Fibroblast of mammary gland (primary cell): ENCODE data around the gene KRTCAP3.

Experiments used
- DNase-seq: peaks from one replicate; pipeline ENCODE4 v3.0.0-alpha.2; 2010; ENCODE audit warnings: low read depth
- H3K4me3 ChIP-seq: 2 replicates; pipeline ENCODE4 v1.5.1; 2011; ENCODE audit warnings: low read depth, mild to moderate bottlenecking, low read length, moderate library complexity; ENCODE audit not compliant: control insufficient read depth
- TF ChIP-seq, protein P1 (sequence below): conservative IDR thresholded peaks from 2 replicates; pipeline ENCODE4 v1.5.1; 2011; ENCODE audit warnings: low read depth, low read length, inconsistent platforms; ENCODE audit not compliant: control insufficient read depth, insufficient read depth

KRTCAP3 gene, protein sequence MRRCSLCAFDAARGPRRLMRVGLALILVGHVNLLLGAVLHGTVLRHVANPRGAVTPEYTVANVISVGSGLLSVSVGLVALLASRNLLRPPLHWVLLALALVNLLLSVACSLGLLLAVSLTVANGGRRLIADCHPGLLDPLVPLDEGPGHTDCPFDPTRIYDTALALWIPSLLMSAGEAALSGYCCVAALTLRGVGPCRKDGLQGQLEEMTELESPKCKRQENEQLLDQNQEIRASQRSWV

DNA sequence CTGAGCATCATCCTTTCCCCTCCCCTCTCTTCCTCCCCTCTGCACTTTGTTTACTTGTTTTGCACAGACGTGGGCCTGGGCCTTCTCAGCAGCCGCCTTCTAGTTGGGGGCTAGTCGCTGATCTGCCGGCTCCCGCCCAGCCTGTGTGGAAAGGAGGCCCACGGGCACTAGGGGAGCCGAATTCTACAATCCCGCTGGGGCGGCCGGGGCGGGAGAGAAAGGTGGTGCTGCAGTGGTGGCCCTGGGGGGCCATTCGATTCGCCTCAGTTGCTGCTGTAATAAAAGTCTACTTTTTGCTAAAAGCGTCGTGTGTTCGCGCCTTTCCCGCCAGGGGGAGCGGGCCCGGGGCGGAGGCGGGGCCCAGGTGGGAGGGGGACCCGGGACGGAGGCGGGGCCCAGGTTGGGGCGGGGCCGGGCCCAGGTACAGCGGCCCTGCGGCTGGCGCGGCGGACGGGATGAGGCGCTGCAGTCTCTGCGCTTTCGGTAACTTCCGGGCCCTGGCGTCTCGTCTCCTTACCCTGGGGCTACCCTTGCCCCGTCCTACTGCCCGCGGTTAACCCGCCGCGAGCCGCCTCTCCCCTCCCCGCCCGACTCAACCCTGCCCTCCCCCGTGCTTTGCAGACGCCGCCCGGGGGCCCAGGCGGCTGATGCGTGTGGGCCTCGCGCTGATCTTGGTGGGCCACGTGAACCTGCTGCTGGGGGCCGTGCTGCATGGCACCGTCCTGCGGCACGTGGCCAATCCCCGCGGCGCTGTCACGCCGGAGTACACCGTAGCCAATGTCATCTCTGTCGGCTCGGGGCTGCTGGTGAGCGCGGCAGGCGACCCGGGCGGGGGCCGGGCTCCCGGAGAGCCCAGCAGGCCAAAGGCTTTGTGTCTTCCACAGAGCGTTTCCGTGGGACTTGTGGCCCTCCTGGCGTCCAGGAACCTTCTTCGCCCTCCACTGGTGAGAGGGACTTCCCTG, at the start of gene KRTCAP3:
KRTCAP3 (plus strand) TSS at position 424 of the 962 bp plus-strand sequence; CDS start at position 456, 32 bp downstream.
- H3K4me3 ChIP-seq: no peak within 1 kb of the TSS
- no peak for DNase-seq
- TF ChIP-seq, protein P1, sequence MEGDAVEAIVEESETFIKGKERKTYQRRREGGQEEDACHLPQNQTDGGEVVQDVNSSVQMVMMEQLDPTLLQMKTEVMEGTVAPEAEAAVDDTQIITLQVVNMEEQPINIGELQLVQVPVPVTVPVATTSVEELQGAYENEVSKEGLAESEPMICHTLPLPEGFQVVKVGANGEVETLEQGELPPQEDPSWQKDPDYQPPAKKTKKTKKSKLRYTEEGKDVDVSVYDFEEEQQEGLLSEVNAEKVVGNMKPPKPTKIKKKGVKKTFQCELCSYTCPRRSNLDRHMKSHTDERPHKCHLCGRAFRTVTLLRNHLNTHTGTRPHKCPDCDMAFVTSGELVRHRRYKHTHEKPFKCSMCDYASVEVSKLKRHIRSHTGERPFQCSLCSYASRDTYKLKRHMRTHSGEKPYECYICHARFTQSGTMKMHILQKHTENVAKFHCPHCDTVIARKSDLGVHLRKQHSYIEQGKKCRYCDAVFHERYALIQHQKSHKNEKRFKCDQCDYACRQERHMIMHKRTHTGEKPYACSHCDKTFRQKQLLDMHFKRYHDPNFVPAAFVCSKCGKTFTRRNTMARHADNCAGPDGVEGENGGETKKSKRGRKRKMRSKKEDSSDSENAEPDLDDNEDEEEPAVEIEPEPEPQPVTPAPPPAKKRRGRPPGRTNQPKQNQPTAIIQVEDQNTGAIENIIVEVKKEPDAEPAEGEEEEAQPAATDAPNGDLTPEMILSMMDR: no peak

DNA sequence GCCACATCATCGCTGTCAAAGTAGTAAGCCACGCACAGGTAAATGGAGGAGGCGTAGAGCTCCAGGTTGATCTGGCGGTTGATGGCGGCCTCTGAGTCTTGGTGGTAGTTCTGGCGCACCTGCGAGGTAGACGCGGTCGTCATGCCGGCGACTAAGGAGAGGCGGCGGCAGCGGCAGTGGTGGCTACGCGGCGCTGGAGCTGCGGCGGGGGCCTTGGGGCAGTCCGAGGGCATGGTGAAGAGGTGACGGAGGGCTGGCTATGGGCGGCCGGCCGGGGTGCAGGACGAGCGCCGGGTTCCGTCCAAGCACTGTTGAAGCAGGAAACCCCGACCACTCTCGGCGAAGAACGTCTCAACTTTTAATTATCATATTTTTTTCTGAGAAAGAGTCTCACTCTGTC, 49.0 kb upstream of the KRTCAP3 start:
- DNase-seq: no peak
- no peak overlapping the region for H3K4me3 ChIP-seq
- TF ChIP-seq, protein P1: no peak

DNA sequence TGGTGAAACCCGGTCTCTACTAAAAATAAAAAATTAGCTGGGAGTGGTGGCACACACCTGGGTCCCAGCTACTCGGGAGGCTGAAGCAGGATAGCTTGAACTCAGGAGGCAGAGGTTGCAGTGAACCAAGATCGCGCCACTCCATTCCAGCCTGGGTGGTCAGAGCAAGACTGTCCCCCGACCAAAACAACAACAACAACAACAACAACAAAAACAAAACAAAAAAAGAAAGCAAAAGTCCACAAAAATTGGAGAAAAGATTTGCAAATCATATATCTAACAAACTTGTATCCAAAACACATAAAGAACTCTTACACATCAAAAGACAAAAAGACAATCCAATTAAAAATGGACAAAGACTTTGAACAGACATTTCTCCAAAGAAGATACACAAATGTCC, 43.2 kb upstream of the KRTCAP3 start:
- no peak overlapping the region for H3K4me3 ChIP-seq
- TF ChIP-seq, protein P1: no peak
- DNase-seq: no peak

DNA sequence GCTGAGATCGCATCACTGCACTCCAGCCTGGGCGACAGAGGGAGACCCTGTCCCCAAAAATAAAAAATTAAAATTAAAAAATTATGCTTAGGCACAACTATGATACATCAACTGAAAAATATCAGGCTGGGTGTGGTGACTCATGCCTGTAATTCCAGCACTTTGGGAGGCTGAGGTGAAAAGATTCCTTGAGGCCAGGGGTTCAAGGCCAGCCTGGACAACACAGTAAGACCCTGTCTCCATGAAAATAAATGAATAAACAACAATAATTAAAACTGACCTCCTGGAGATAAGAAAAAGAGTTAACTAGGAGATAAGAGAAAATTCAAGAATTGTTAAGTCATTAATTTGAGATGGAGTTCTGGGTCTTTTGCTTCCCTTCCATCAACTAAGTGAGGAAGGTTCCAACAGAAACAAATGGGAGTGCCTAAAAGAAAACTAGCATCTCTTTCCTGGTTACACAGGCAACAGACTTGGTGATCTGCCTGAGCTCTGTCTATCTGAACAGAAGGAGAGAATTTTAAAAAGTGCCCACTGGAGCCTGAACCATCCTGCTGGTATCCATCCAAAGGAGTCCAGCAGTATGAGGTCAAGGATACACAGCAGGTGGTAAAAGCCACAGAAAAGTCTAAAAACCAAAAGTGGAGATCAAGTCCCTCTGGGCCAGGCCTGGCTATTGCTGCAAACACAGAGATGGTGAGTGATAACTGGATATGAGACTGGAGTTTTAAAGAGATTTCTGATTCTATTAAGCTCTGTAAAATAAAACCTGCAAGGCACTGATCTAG, 41.6 kb upstream of the KRTCAP3 start:
- H3K4me3 ChIP-seq: no peak overlapping the region
- TF ChIP-seq, protein P1: no peak
- no peak for DNase-seq

DNA sequence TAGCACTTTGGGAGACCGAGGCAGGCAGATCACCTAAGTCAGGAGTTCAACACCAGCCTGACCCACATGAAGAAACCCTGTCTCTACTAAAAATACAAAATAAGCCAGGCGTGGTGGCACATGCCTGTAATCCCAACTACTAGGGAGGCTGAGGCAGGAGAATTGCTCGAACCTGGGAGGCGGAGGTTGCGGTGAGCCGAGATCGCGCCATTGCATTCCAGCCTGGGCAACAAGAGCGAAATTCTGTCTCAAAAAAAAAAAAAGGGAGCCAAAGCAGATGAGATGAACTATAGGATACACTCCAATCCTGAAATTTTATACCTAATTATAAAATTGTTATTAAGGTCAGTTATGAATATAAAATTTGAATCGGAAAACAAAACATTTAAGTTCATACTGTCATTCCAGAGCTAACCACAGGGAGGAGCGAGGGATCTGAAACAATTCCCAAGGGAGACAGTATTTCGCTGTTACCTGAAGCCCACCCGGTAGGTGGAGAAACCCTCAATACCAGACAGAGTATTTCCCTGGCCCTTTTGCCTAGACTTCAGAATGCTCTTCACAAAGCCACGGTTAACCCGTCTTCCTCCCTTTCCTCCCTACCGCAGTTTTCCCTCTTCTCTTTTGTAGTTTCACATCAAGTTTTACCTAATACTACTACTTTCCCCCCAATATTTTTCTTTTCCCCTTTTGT, 34.2 kb upstream of the KRTCAP3 start:
- TF ChIP-seq, protein P1: peak; percentile 68
- peak overlapping the region; percentile 85 for H3K4me3 ChIP-seq
- DNase-seq: peak; percentile 70

DNA sequence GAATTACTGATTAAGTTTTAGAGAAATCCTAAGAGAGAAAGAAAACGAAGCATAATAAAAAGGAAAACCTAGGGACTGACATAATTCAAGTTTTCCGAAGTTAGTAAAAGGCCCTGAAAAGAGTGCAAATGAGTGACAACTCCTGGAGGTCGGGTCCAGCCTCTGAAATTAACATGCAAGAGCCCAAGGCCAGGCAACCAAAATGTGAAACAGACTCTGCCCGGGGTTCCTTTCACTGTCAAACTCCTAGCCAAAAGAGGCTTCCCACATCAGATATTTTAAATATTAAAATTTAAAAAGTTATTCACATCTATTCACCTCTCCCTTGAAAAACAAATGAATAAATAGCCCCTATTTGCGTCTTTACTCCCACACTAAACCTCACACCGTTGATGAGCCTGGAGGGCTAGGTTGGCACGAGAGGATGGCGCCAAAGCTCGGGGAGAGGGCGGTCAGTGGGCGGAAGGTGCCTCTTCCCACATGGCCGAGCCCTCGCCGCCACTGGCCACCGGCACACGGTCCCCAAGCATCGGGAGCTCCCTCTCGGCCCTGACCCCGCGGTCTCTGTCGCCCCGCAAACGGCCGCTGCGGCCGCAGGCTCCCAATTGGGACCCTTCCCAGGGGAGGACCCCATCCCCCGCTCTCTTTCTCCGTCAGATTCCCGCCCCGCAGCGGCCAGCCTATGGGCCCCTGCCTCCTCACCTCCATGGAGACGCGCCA, 33.4 kb upstream of the KRTCAP3 start:
- H3K4me3 ChIP-seq: peak overlapping the region; percentile 85
- DNase-seq: no peak
- TF ChIP-seq, protein P1: no peak
